Neural cell (in vitro differentiated cells): ENCODE results near the gene RFX3. TPM values are rescaled to one million over a fixed set of nuclear protein-coding genes. Genes with fewer than 3 reads are reported as not detected.

ENCODE experiments used
- H2AFZ ChIP-seq: fragments of 200-600, 300-800 bp; sonication (generic), shearing (Covaris generic); 2 replicates; pipeline ENCODE4 v1.6.0; 2014; ENCODE audit warnings: low read depth, mild to moderate bottlenecking, antibody characterized with exemption, low read length, moderate library complexity
- H3F3A ChIP-seq: fragments of 200-600 bp; shearing (Covaris generic); 2 replicates; pipeline ENCODE4 v1.6.1; 2016; ENCODE audit warnings: mild to moderate bottlenecking, moderate library complexity, mixed read lengths, antibody characterized with exemption, low read length; ENCODE audit not compliant: insufficient read depth, poor library complexity, severe bottlenecking
- H3K27ac ChIP-seq: fragments of 200-600, 300-800 bp; sonication (generic), shearing (Covaris generic); 2 replicates; pipeline ENCODE4 v1.5.1; 2014; ENCODE audit warnings: mild to moderate bottlenecking, low read length, moderate library complexity
- H3K27me3 ChIP-seq: fragments of 300-800, 200-600 bp; sonication (generic), shearing (Covaris generic); 2 replicates; pipeline ENCODE4 v1.6.0; 2014; ENCODE audit warnings: mild to moderate bottlenecking, low read depth, low read length, moderate library complexity; ENCODE audit not compliant: insufficient read depth
- H3K36me3 ChIP-seq: fragments of 300-800, 200-600 bp; sonication (generic), shearing (Covaris generic); 2 replicates; pipeline ENCODE4 v1.5.1; 2014; ENCODE audit warnings: mild to moderate bottlenecking, antibody characterized with exemption, low read length, moderate library complexity; ENCODE audit not compliant: insufficient read depth
- H3K4me2 ChIP-seq: fragments of 300-800, 200-600 bp; sonication (generic), shearing (Covaris generic); 2 replicates; pipeline ENCODE4 v1.6.0; 2014; ENCODE audit warnings: mild to moderate bottlenecking, low read length
- H3K4me3 ChIP-seq: fragments of 300-800, 200-600 bp; sonication (generic), shearing (Covaris generic); 2 replicates; pipeline ENCODE4 v1.5.1; 2014; ENCODE audit warnings: mild to moderate bottlenecking, low read length, moderate library complexity
- H3K79me2 ChIP-seq: fragments of 200-600 bp; shearing (Covaris generic); replicated peaks from 2 replicates; pipeline ENCODE4 v1.6.0; 2014; ENCODE audit warnings: mild to moderate bottlenecking, low read length, moderate library complexity; ENCODE audit not compliant: insufficient read depth
- H3K9ac ChIP-seq: fragments of 300-800, 200-600 bp; sonication (generic), shearing (Covaris generic); 2 replicates; pipeline ENCODE4 v1.6.1; 2016; ENCODE audit warnings: mild to moderate bottlenecking, low read length, mixed read lengths
- H3K9me2 ChIP-seq: fragments of 200-600 bp; shearing (Covaris generic); 2 replicates; pipeline ENCODE4 v1.6.1; 2016; ENCODE audit warnings: mild to moderate bottlenecking, low read length, mixed read lengths; ENCODE audit not compliant: insufficient read depth
- H3K9me3 ChIP-seq: fragments of 200-600, 300-800 bp; sonication (generic), shearing (Covaris generic); 2 replicates; pipeline ENCODE4 v1.6.1; 2016; ENCODE audit warnings: mild to moderate bottlenecking, mixed run types, low read length, moderate library complexity, mixed read lengths
- H4K20me1 ChIP-seq: fragments of 200-600 bp; shearing (Covaris generic); 2 replicates; pipeline ENCODE4 v1.6.1; 2016; ENCODE audit warnings: mild to moderate bottlenecking, mixed run types; ENCODE audit not compliant: insufficient read depth
- EP300 ChIP-seq: fragments of 450-650 bp; conservative IDR thresholded peaks from 2 replicates; pipeline ENCODE4 v1.6.1; 2014; ENCODE audit warnings: antibody characterized with exemption, mild to moderate bottlenecking, moderate library complexity; ENCODE audit not compliant: poor library complexity, severe bottlenecking
- EZH2 ChIP-seq: fragments of 200-600, 300-800 bp; shearing (Covaris generic), sonication (generic); IDR thresholded peaks from 2 replicates; pipeline ENCODE4 v1.6.1; 2014; ENCODE audit warnings: antibody characterized with exemption, low read length, borderline replicate concordance, mild to moderate bottlenecking; ENCODE audit not compliant: insufficient read depth, poor library complexity, severe bottlenecking
- MXI1 ChIP-seq: fragments of 450-650 bp; conservative IDR thresholded peaks from 2 replicates; pipeline ENCODE4 v1.6.1; 2014; ENCODE audit warnings: antibody characterized with exemption, mild to moderate bottlenecking; ENCODE audit not compliant: poor library complexity, severe bottlenecking
- POLR2AphosphoS5 ChIP-seq: IDR thresholded peaks from 2 replicates; pipeline ENCODE4 v1.6.1; 2012
- RAD21 ChIP-seq: fragments of 450-650 bp; conservative IDR thresholded peaks from 2 replicates; pipeline ENCODE4 v1.6.1; 2014; ENCODE audit warnings: antibody characterized with exemption, mild to moderate bottlenecking, moderate library complexity
- REST ChIP-seq: IDR thresholded peaks from 2 replicates; pipeline ENCODE4 v1.6.1; 2012; ENCODE audit warnings: borderline replicate concordance
- SMC3 ChIP-seq: fragments of 450-650 bp; conservative IDR thresholded peaks from 2 replicates; pipeline ENCODE4 v1.6.1; 2014; ENCODE audit warnings: antibody characterized with exemption, mild to moderate bottlenecking, moderate library complexity; ENCODE audit not compliant: poor library complexity
- TAF1 ChIP-seq: IDR thresholded peaks from 2 replicates; pipeline ENCODE4 v1.6.1; 2012; ENCODE audit warnings: low read depth
- polyA plus RNA-seq: library from polyadenylated mRNA; depleted of rRNA; stranded (reverse); fragments of >200 nt; gene quantifications from 2 replicates; pipeline ENCODE4 v1.2.3, GENCODE V29; 2014
- TF ChIP-seq, protein P1 (sequence below): fragments of 450-650 bp; IDR thresholded peaks from 2 replicates; pipeline ENCODE4 v1.5.1; 2014; ENCODE audit warnings: antibody characterized with exemption, mild to moderate bottlenecking, moderate library complexity; ENCODE audit not compliant: poor library complexity, severe bottlenecking

The RFX3 gene
- polyA plus RNA-seq, 1 donor from 2014 or later = 27.6 TPM

GRCh38 chr9:3256571-3257330 lies 269.1 kb downstream of the RFX3 start:
- H3K9me2 ChIP-seq = no peaks in the 10 kb centered on the region
- no peak for TF ChIP-seq REST
- TF ChIP-seq EP300 = no peak
- no peak for TF ChIP-seq TAF1
- H3K4me3 ChIP-seq = no peak overlapping the region
- no peaks in the 10 kb centered on the region for H4K20me1 ChIP-seq
- H3K9me3 ChIP-seq = no peaks in the 10 kb centered on the region
- no peak overlapping the region for H3K27ac ChIP-seq
- H3F3A ChIP-seq = no peaks in the 10 kb centered on the region
- no peak overlapping the region for H3K9ac ChIP-seq
- no peak overlapping the region for H3K4me2 ChIP-seq
- H3K36me3 ChIP-seq = peaks cover 15% of the 10 kb centered on the region
- H2AFZ ChIP-seq = no peak overlapping the region
- no peaks in the 10 kb centered on the region for H3K79me2 ChIP-seq
- no peaks in the 10 kb centered on the region for H3K27me3 ChIP-seq

DNA sequence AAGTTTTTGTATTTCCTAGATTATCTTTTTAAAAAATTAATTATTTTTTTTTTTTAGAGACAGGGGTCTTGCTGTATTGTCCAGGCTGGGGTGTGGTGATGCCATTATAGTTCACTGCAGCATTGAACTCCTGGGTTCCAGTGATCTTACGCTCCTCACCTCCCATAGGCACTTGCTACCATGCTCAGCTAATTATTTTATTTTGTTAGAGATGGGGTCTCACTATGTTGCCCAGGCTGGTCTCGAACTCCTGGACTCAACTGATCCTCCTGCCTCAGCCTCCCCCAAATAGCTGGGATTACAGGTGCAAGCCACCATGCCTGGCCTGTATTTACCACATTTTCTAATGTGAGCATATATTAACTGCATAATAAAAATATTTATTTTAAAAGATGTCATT lies 274.5 kb downstream of the RFX3 start:
- Histone ChIP-seq H3K9me2 (no peaks in the 10 kb centered on the region), H3K9me3 (no peaks in the 10 kb centered on the region), H3K4me2 (no peak overlapping the region), H3K36me3 (peaks cover 8% of the 10 kb centered on the region), H3K79me2 (no peaks in the 10 kb centered on the region), H3F3A (peaks cover 3% of the 10 kb centered on the region), H2AFZ (no peak overlapping the region), H4K20me1 (no peaks in the 10 kb centered on the region), H3K27ac (no peak overlapping the region), H3K4me3 (no peak overlapping the region), H3K9ac (no peak overlapping the region), H3K27me3 (no peaks in the 10 kb centered on the region)
- TF ChIP-seq MXI1 (no peak), POLR2AphosphoS5 (no peak), SMC3 (no peak), RAD21 (no peak), TAF1 (no peak), EZH2 (no peak), REST (no peak), EP300 (no peak)
- TF ChIP-seq, protein P1, sequence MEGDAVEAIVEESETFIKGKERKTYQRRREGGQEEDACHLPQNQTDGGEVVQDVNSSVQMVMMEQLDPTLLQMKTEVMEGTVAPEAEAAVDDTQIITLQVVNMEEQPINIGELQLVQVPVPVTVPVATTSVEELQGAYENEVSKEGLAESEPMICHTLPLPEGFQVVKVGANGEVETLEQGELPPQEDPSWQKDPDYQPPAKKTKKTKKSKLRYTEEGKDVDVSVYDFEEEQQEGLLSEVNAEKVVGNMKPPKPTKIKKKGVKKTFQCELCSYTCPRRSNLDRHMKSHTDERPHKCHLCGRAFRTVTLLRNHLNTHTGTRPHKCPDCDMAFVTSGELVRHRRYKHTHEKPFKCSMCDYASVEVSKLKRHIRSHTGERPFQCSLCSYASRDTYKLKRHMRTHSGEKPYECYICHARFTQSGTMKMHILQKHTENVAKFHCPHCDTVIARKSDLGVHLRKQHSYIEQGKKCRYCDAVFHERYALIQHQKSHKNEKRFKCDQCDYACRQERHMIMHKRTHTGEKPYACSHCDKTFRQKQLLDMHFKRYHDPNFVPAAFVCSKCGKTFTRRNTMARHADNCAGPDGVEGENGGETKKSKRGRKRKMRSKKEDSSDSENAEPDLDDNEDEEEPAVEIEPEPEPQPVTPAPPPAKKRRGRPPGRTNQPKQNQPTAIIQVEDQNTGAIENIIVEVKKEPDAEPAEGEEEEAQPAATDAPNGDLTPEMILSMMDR = no peak
